Measurements from ENCODE around the gene MCM7. TPM values are rescaled to one million over a fixed set of nuclear protein-coding genes. Genes with fewer than 3 reads are reported as not detected.

MCM7 gene
- total and polyA plus RNA-seq, 4 donors = 36.0 to 54.7 (median 41.8) TPM

GRCh38 chr7:100088095-100088620, 13.0 kb downstream of the MCM7 start:
- WGBS, 2 donors = 74 to 79% methylated on average over 11 of the region's 11 CpGs
- H3K4me3 ChIP-seq = no peak overlapping the region
- TF ChIP-seq, protein P1, sequence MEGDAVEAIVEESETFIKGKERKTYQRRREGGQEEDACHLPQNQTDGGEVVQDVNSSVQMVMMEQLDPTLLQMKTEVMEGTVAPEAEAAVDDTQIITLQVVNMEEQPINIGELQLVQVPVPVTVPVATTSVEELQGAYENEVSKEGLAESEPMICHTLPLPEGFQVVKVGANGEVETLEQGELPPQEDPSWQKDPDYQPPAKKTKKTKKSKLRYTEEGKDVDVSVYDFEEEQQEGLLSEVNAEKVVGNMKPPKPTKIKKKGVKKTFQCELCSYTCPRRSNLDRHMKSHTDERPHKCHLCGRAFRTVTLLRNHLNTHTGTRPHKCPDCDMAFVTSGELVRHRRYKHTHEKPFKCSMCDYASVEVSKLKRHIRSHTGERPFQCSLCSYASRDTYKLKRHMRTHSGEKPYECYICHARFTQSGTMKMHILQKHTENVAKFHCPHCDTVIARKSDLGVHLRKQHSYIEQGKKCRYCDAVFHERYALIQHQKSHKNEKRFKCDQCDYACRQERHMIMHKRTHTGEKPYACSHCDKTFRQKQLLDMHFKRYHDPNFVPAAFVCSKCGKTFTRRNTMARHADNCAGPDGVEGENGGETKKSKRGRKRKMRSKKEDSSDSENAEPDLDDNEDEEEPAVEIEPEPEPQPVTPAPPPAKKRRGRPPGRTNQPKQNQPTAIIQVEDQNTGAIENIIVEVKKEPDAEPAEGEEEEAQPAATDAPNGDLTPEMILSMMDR (IDR thresholded peaks at IDR 0.05; ENCODE audit: control extremely low read depth, extremely low read depth) = no peak
- peak overlapping the region; percentile 89 to 91 for H3K27ac ChIP-seq (ENCODE audit: low read depth in 1 of 2, low read length in 1 of 2)
- peaks cover 0 to 18% (median 2%) of the 10 kb centered on the region in 5 donors for H3K4me1 ChIP-seq (ENCODE audit: control insufficient read depth in 5 of 5, insufficient read depth in 5 of 5, low read length in 5 of 5)
- no peak for DNase-seq
- peak overlapping the region in 1 of 2 donors; percentile 66 for H3K9ac ChIP-seq (ENCODE audit: insufficient read depth in 1 of 2, low read length in 2 of 2)
- ATAC-seq (ENCODE audit: insufficient read depth, low FRiP score) = no peak
- H3K9me3 ChIP-seq (ENCODE audit: control insufficient read depth in 4 of 4, insufficient read depth in 3 of 4, low read length in 3 of 4) = no peaks in the 10 kb centered on the region
- no peaks in the 10 kb centered on the region for H3K27me3 ChIP-seq (ENCODE audit: control insufficient read depth in 3 of 3, insufficient read depth in 3 of 3, low read length in 2 of 3)
- H3K36me3 ChIP-seq (ENCODE audit: control insufficient read depth in 4 of 4, insufficient read depth in 4 of 4, low read length in 4 of 4) = peaks cover 2 to 24% (median 19%) of the 10 kb centered on the region in 4 donors

DNA sequence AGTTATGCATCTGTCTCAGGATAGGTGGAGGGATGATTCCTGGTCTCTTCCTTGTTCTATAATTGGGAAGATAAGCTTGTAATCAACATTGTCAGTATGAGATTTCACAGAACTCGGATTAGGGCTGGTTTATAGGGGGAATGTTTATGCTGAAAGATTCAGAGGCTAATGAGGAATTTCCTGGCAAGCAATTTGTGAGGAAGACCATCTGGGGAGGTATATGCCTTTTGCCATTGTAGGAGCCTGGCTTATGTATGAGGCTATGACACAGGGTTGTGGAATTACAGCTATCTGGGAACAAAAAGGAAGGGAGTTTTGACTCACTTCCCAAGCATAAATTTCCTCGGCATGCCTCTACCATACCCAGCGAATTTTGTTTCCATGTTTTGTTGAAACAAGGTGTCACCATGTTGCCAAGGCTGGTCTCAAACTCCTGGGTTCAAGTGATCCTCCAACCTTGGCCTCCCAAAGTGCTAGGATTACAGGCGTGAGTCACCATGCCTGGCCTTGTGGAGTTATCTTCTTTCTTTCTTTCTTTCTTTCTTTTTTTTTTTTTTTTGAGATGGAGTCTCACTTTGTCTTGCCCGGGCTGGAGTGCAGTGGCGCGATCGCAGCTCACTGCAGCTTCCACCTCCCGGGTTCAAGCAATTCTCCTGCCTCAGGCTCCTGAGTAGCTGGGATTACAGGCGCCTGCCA, 14.0 kb downstream of the MCM7 start:
- H3K9me3 ChIP-seq (ENCODE audit: control insufficient read depth in 4 of 4, insufficient read depth in 3 of 4, low read length in 3 of 4) = no peaks in the 10 kb centered on the region
- peaks cover 0 to 22% (median 5%) of the 10 kb centered on the region in 5 donors for H3K4me1 ChIP-seq (ENCODE audit: control insufficient read depth in 5 of 5, insufficient read depth in 5 of 5, low read length in 5 of 5)
- peaks cover 2 to 17% (median 15%) of the 10 kb centered on the region in 4 donors for H3K36me3 ChIP-seq (ENCODE audit: control insufficient read depth in 4 of 4, insufficient read depth in 4 of 4, low read length in 4 of 4)
- H3K9ac ChIP-seq (ENCODE audit: insufficient read depth in 1 of 2, low read length in 2 of 2) = no peak overlapping the region
- H3K27me3 ChIP-seq (ENCODE audit: control insufficient read depth in 3 of 3, insufficient read depth in 3 of 3, low read length in 2 of 3) = no peaks in the 10 kb centered on the region
- H3K27ac ChIP-seq (ENCODE audit: low read depth in 1 of 2, low read length in 1 of 2) = no peak overlapping the region
- DNase-seq (peak in 2 of 3 donors; percentile 49 to 54), ATAC-seq (ENCODE audit: insufficient read depth, low FRiP score) (no peak)
- WGBS, 2 donors = 83 to 88% methylated on average over 10 of the region's 10 CpGs
- TF ChIP-seq, protein P1 (IDR thresholded peaks at IDR 0.05; ENCODE audit: control extremely low read depth, extremely low read depth) = no peak
- no peak overlapping the region for H3K4me3 ChIP-seq

DNA sequence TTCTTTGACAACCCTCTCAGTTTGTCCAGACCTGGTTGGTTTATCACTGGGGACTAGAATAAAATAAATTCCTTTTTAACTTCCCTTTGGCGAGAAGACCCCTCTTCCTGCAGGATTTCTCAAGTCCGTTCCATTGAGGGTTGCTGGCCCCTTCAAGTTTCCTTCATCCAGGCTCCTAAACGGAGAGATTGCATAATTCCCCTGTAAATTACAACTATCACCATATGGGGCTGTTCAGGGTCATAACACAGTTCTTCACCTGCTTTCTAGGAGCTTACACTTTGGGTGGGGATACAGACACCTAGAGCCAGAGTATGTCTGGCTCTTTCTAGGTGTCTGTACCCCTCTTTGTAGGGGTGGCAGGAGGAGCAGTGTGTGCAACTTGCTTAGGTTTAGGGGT, 15.7 kb downstream of the MCM7 start:
- ATAC-seq (ENCODE audit: insufficient read depth, low FRiP score) (no peak), DNase-seq (no peak)
- H3K9ac ChIP-seq (ENCODE audit: insufficient read depth in 1 of 2, low read length in 2 of 2) = no peak overlapping the region
- peaks cover 2 to 26% (median 5%) of the 10 kb centered on the region in 5 donors for H3K4me1 ChIP-seq (ENCODE audit: control insufficient read depth in 5 of 5, insufficient read depth in 5 of 5, low read length in 5 of 5)
- H3K27me3 ChIP-seq (ENCODE audit: control insufficient read depth in 3 of 3, insufficient read depth in 3 of 3, low read length in 2 of 3) = no peaks in the 10 kb centered on the region
- H3K9me3 ChIP-seq (ENCODE audit: control insufficient read depth in 4 of 4, insufficient read depth in 3 of 4, low read length in 3 of 4) = no peaks in the 10 kb centered on the region
- H3K36me3 ChIP-seq (ENCODE audit: control insufficient read depth in 4 of 4, insufficient read depth in 4 of 4, low read length in 4 of 4) = peaks cover 2 to 8% (median 3%) of the 10 kb centered on the region in 4 donors
- H3K4me3 ChIP-seq = no peak overlapping the region
- 27 to 50% methylated on average over 3 of the region's 3 CpGs for WGBS, 2 donors
- TF ChIP-seq, protein P1 (IDR thresholded peaks at IDR 0.05; ENCODE audit: control extremely low read depth, extremely low read depth) = no peak
- H3K27ac ChIP-seq (ENCODE audit: low read depth in 1 of 2, low read length in 1 of 2) = no peak overlapping the region
